ENCODE measurements around the gene SOX12. TPM values are rescaled to one million over a fixed set of nuclear protein-coding genes. Genes with fewer than 3 reads are reported as not detected.

SOX12 gene
- total and polyA plus RNA-seq, 12 donors = 4.5 to 16.5 (median 9.7) TPM

DNA sequence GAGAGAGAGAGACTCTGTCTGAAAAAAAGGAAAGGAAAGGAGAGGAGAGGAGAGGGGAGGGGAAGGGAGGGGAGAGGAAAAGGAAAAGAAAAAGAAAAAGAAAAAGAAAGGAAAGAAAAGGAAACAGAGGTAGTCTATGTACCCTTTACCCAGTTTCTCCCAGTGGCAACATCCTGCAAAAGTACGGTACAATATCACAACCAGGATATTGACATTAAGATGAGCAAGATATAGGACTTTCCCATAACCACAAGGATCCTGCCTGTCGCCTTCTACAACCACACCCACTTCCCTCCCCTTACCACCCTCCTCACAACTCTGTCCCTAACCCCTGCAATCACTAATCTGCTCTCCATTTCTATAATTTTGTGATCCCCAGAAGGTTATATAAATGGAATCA is 38.8 kb upstream of the SOX12 start:
- Histone ChIP-seq H3K36me3 (peaks cover 0 to 24% (median 0%) of the 10 kb centered on the region in 9 donors), H3K27me3 (no peaks in the 10 kb centered on the region), H3K9me3 (no peaks in the 10 kb centered on the region), H3K4me3 (no peak overlapping the region), H3K4me1 (peaks cover 0 to 19% (median 16%) of the 10 kb centered on the region in 9 donors), H3K27ac (no peak overlapping the region)
- intact Hi-C loops (cut with DNase I) = no loop called here
- ATAC-seq (no peak), DNase-seq (no peak)
- WGBS, 2 donors = 75 to 91% methylated on average over 2 of the region's 2 CpGs
- TF ChIP-seq, protein P1, sequence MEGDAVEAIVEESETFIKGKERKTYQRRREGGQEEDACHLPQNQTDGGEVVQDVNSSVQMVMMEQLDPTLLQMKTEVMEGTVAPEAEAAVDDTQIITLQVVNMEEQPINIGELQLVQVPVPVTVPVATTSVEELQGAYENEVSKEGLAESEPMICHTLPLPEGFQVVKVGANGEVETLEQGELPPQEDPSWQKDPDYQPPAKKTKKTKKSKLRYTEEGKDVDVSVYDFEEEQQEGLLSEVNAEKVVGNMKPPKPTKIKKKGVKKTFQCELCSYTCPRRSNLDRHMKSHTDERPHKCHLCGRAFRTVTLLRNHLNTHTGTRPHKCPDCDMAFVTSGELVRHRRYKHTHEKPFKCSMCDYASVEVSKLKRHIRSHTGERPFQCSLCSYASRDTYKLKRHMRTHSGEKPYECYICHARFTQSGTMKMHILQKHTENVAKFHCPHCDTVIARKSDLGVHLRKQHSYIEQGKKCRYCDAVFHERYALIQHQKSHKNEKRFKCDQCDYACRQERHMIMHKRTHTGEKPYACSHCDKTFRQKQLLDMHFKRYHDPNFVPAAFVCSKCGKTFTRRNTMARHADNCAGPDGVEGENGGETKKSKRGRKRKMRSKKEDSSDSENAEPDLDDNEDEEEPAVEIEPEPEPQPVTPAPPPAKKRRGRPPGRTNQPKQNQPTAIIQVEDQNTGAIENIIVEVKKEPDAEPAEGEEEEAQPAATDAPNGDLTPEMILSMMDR (IDR thresholded peaks at IDR 0.05) = no peak

- no peaks in the 10 kb centered on the region for H3K36me3 ChIP-seq
- ATAC-seq (no peak), DNase-seq (no peak)
- no peaks in the 10 kb centered on the region for H3K27me3 ChIP-seq
- H3K27ac ChIP-seq = no peak overlapping the region
- 81 to 85% methylated on average over 3 of the region's 3 CpGs for WGBS, 2 donors
- TF ChIP-seq, protein P1 (IDR thresholded peaks at IDR 0.05) = no peak
- H3K4me1 ChIP-seq = peaks cover 0 to 24% (median 16%) of the 10 kb centered on the region in 9 donors
- H3K9me3 ChIP-seq = no peaks in the 10 kb centered on the region
- intact Hi-C loops (cut with DNase I) = no loop called here
- H3K4me3 ChIP-seq = peak overlapping the region in 5 of 10 donors; percentile 68 to 95 (median 82)
Observed at GRCh38 chr20:288956-289692, 36.2 kb upstream of the SOX12 start.

GRCh38 chr20:289693-290083 is 35.7 kb upstream of the SOX12 start:
- TF ChIP-seq, protein P1 (IDR thresholded peaks at IDR 0.05) = no peak
- H3K27ac ChIP-seq = peak overlapping the region; percentile 26 to 90 (median 80)
- peak overlapping the region; percentile 29 to 95 (median 70) for H3K4me3 ChIP-seq
- DNase-seq (no peak), ATAC-seq (peak in 1 of 8 donors; percentile 6)
- WGBS, 2 donors = 43 to 49% methylated on average over 2 of the region's 2 CpGs
- no peaks in the 10 kb centered on the region for H3K27me3 ChIP-seq
- no peaks in the 10 kb centered on the region for H3K36me3 ChIP-seq
- intact Hi-C loops (cut with DNase I) = no loop called here
- H3K9me3 ChIP-seq = no peaks in the 10 kb centered on the region
- peaks cover 0 to 24% (median 16%) of the 10 kb centered on the region in 9 donors for H3K4me1 ChIP-seq

DNA sequence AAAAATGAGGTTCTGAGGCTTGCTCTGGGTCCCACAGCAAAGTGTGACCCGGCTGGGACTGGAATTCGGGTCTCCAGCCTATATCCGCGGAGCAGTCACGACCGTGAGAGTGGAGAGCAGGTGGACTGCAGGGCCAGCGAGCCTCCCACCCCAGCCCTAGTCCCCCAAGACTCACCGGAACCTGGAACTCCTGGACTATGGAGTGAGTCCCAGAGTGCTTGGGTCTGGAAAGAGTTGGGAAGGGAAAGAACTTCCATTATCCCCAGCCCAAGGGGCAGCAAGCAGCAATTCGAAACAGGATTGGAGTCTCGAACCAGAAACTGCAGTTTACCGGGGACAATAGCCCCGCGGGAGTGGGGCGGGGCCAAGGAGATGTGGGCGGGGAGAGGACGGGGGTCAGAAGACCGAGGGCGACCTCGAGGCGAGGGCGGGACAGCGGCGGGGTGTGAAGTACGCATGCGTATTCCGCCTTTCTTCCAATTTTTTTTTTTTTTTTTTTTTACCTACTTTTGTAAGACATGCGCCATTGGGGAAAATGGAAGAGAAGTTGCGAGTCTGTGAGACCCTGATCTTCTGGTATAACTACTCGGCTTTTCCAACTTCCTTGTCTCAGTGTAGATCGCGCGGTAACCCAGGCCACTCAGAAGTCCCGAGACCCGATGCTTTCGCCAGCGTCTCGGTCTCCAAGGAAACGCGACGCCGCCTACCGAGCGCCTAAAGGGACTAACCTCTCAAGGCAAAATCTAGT is 35.1 kb upstream of the SOX12 start, which contains the start of gene C20orf96:
TSS of gene C20orf96 (minus strand) at position 667 of the 748 bp plus-strand sequence. CDS start at position 527, 140 bp downstream.
- peaks cover 0 to 24% (median 16%) of the 10 kb centered on the region in 9 donors for H3K4me1 ChIP-seq
- H3K27ac ChIP-seq = peak within 1 kb of the TSS; percentile 26 to 90 (median 80)
- no peaks in the 10 kb centered on the region for H3K27me3 ChIP-seq
- TF ChIP-seq, protein P1 (IDR thresholded peaks at IDR 0.05) = peak in 7 of 9 donors; percentile 36 to 57 (median 46)
- no peaks in the 10 kb centered on the region for H3K9me3 ChIP-seq
- intact Hi-C loops (cut with DNase I) = no loop called here
- 0 to 1% methylated on average over 40 to 43 of the region's 43 CpGs for WGBS, 2 donors
- no peaks in the 10 kb centered on the region for H3K36me3 ChIP-seq
- ATAC-seq = peak; percentile 96 to 99 (median 98)
- DNase-seq = peak; percentile 93 to 94
- H3K4me3 ChIP-seq = peak within 1 kb of the TSS; percentile 29 to 95 (median 70)
